H1 (cell line): Measurements from ENCODE around the gene AGRP. TPM values are rescaled to one million over a fixed set of nuclear protein-coding genes. Genes with fewer than 3 reads are reported as not detected.

Experiments used
- HDAC2 ChIP-seq, 2 experiments: fragments of 300-600 bp in 1 of 2; sonication (generic) in 1 of 2; IDR thresholded peaks; 2 replicates each; pipeline ENCODE4 v1.6.1; 2011 to 2012; ENCODE audit warnings: low read depth in 2 of 2, low read length in 2 of 2, mild to moderate bottlenecking in 2 of 2, moderate library complexity in 2 of 2, borderline replicate concordance in 1 of 2, inconsistent platforms in 1 of 2
- polyA plus RNA-seq, 7 experiments: library from polyadenylated mRNA; depleted of rRNA in 3 of 7; stranded (reverse) in 5 of 7; unstranded in 2 of 7; fragments of >200 nt in 5 of 7; fragments of 200-250 nt in 2 of 7; gene quantifications; 1 replicate in 5 of 7; 2 replicates in 1 of 7; 4 replicates in 1 of 7; pipeline versions ENCODE4 v1.2.1 to v1.2.3, GENCODE V29; 2011 to 2013; ENCODE audit warnings: missing spikeins in 2 of 7, mixed read lengths in 2 of 7
- total RNA-seq: library from RNA; stranded (reverse); fragmentation: NEBNext Ultra II Directional; extraction: Animal tissue kit (Norgen Biotek cat#: 25700); gene quantifications from 2 replicates; pipeline ENCODE4 v1.2.1, GENCODE V29; 2021

The AGRP gene
- total and polyA plus RNA-seq, 2 of the 8 experiments (the other 6 are each of a cell fraction or from before 2014, with no cell fraction given) = not detected

GRCh38 chr16:67504031-67505021 lies 21.0 kb upstream of the AGRP start (continued):
- no peak for TF ChIP-seq HDAC2 (IDR thresholded peaks at IDR 0.05; ENCODE audit: borderline replicate concordance in 1 of 2, low read depth in 2 of 2, low read length in 2 of 2)
- TF ChIP-seq, all 59 proteins: peak for 0
